Gastrocnemius medialis (tissue), 4 donors: ENCODE data around the gene HTR1D. TPM values are rescaled to one million over a fixed set of nuclear protein-coding genes. Genes with fewer than 3 reads are reported as not detected.

Experiments used
- ATAC-seq, 2 donors: fragments of 150-250 bp; one replicate each; pipeline ENCODE4 v1.9.1; 2016
- DNase-seq, 2 donors: peaks; one replicate each; pipeline ENCODE4 v3.0.0-alpha.2; 2019
- H3K27ac ChIP-seq, 4 donors: fragments of 200-600 bp; sonication (generic); 1 replicate in 1 of 4; 2 replicates in 3 of 4; pipeline ENCODE4 v1.5.1; 2016 to 2018; ENCODE audit warnings: mild to moderate bottlenecking in 2 of 4, moderate library complexity in 1 of 4
- H3K27me3 ChIP-seq, 3 donors: fragments of 200-600 bp; sonication (generic) in 2 of 3; 1 replicate in 1 of 3; 2 replicates in 2 of 3; pipeline versions ENCODE4 v1.5.1 to v1.6.0; 2016 to 2019; ENCODE audit warnings: mild to moderate bottlenecking in 1 of 3, moderate library complexity in 1 of 3
- H3K36me3 ChIP-seq, 2 donors: fragments of 200-600 bp; sonication (generic) in 1 of 2; one replicate each; pipeline ENCODE4 v1.5.1; 2017 to 2018
- H3K4me1 ChIP-seq, 2 donors: fragments of 200-600 bp; sonication (generic) in 1 of 2; one replicate each; pipeline ENCODE4 v1.5.1; 2016 to 2017; ENCODE audit warnings: mild to moderate bottlenecking in 2 of 2
- H3K4me3 ChIP-seq, 4 donors: fragments of 200-600 bp; sonication (generic) in 3 of 4; 1 replicate in 1 of 4; 2 replicates in 3 of 4; pipeline ENCODE4 v1.5.1; 2016 to 2019; ENCODE audit warnings: mild to moderate bottlenecking in 2 of 4
- H3K9me3 ChIP-seq, 3 donors: fragments of 200-600 bp; sonication (generic) in 2 of 3; 1 replicate in 1 of 3; 2 replicates in 2 of 3; pipeline ENCODE4 v1.5.1; 2016 to 2019
- POLR2A ChIP-seq, 2 donors: fragments of 450-650 bp; IDR thresholded peaks; one replicate each; pipeline ENCODE4 v1.6.1; 2017; ENCODE audit warnings: antibody characterized with exemption in 2 of 2, mild to moderate bottlenecking in 2 of 2, moderate library complexity in 2 of 2
- in situ Hi-C, 4 donors: fragments of 200-750 bp; cut with MboI; loops; one replicate each; pipeline versions ENCODE4 v1.15.0 to v1.8.0; 2017; ENCODE audit warnings: low sequenced_read_pairs in 4 of 4
- intact Hi-C: fragments of 100-400 bp; cut with DNase I; formaldehyde crosslinking; loops from one replicate; pipeline ENCODE4 v1.15.1; 2023; ENCODE audit warnings: low total_unique reads
- total RNA-seq, 4 donors: library from RNA; depleted of rRNA; stranded (reverse); fragments of >200 nt; gene quantifications; one replicate each; pipeline versions ENCODE4 v1.1.0 to v1.2.3, GENCODE V29; 2016
- TF ChIP-seq, protein P1 (sequence below), 5 experiments: fragments of 450-650 bp in 3 of 5; fragments of 200-600 bp in 2 of 5; sonication (generic) in 2 of 5; IDR thresholded peaks in 4 of 5; conservative IDR thresholded peaks in 1 of 5; 1 replicate in 4 of 5; 2 replicates in 1 of 5; pipeline ENCODE4 v1.5.1; 2016 to 2019; ENCODE audit warnings: antibody characterized with exemption in 5 of 5, mild to moderate bottlenecking in 3 of 5, moderate library complexity in 3 of 5

The HTR1D gene
- total RNA-seq, 4 donors from 2014 or later, result not detected

DNA sequence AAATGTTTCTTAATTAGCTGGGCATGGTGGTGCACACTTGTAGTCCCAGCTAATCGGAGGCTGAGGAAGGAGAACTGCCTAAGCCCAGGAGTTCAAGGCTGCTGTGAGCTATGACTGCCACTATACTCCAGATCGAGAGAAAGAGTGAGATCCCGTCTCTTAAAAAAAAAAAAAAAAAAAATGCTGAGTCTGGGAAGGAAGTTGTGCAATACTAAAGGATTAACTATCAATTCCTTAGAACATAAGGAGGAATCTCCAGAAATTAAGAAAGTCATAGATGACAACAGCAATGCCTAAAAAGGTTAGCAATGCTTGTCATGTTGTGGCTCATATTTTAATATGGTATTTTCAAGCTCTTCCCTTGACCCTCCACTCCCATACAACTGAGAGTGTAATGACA lies 53.9 kb downstream of the HTR1D start:
- intact Hi-C loops (no loop called here), in situ Hi-C loops (no loop called here)
- no peak for ATAC-seq
- Histone ChIP-seq H3K27ac (no peak overlapping the region), H3K4me3 (no peak overlapping the region), H3K27me3 (no peaks in the 10 kb centered on the region), H3K9me3 (no peaks in the 10 kb centered on the region), H3K36me3 (no peaks in the 10 kb centered on the region), H3K4me1 (peaks cover 7 to 8% of the 10 kb centered on the region in 2 donors)
- DNase-seq, result no peak
- TF ChIP-seq, protein P1, sequence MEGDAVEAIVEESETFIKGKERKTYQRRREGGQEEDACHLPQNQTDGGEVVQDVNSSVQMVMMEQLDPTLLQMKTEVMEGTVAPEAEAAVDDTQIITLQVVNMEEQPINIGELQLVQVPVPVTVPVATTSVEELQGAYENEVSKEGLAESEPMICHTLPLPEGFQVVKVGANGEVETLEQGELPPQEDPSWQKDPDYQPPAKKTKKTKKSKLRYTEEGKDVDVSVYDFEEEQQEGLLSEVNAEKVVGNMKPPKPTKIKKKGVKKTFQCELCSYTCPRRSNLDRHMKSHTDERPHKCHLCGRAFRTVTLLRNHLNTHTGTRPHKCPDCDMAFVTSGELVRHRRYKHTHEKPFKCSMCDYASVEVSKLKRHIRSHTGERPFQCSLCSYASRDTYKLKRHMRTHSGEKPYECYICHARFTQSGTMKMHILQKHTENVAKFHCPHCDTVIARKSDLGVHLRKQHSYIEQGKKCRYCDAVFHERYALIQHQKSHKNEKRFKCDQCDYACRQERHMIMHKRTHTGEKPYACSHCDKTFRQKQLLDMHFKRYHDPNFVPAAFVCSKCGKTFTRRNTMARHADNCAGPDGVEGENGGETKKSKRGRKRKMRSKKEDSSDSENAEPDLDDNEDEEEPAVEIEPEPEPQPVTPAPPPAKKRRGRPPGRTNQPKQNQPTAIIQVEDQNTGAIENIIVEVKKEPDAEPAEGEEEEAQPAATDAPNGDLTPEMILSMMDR (IDR thresholded peaks at IDR 0.05 in 4 of 5, conservative IDR thresholded peaks at IDR 0.05 in 1 of 5), result no peak
- no peak for TF ChIP-seq POLR2A (IDR thresholded peaks at IDR 0.05)

DNA sequence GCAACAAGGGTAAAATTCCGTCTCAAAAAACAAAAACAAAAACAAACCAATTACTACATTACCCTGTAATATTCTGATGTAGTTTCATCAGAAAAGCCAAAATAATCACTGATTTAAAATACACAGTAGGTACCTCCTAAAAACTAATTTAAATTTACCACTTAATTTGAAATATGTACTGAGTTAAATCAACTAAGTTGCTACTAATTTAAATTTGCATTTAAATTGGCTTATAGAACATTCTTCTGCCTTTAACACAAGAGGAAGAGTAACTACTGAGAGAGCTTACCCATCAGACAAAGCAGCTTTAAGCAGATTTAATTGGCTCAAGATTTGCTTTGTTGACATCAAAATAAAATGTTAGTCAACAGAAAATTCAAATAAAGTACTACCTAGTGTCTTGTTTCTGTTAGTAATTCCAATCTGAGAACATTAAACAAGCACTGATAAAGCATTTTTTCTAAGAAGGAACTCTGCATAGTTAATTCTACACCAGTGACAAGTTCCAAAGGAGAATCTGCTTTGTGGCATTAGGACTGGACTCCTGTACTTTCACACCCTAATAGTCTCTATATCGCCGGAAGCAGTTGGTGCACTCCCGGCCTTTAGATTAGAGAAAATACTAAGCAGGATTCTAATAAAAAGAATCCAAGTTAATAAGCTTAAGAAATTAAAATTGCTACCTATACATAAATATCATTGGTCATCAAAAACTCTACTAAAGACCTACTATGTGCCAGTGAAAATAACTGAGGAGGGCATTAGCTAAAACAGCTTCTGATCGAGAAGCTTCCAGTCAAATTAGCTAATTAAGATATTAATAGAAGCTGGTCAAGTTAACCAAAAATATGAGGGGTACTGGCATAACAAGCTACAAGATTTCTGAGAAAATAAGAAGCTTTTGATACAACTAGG lies 57.1 kb downstream of the HTR1D start:
- no peak for ATAC-seq
- no peak for DNase-seq
- no peaks in the 10 kb centered on the region for H3K4me1 ChIP-seq
- no peak for TF ChIP-seq POLR2A (IDR thresholded peaks at IDR 0.05)
- TF ChIP-seq, protein P1 (IDR thresholded peaks at IDR 0.05 in 4 of 5, conservative IDR thresholded peaks at IDR 0.05 in 1 of 5), result no peak
- in situ Hi-C loops (no loop called here), intact Hi-C loops (no loop called here)
- no peaks in the 10 kb centered on the region for H3K36me3 ChIP-seq
- no peaks in the 10 kb centered on the region for H3K9me3 ChIP-seq
- no peak overlapping the region for H3K27ac ChIP-seq
- no peaks in the 10 kb centered on the region for H3K27me3 ChIP-seq
- no peak overlapping the region for H3K4me3 ChIP-seq

DNA sequence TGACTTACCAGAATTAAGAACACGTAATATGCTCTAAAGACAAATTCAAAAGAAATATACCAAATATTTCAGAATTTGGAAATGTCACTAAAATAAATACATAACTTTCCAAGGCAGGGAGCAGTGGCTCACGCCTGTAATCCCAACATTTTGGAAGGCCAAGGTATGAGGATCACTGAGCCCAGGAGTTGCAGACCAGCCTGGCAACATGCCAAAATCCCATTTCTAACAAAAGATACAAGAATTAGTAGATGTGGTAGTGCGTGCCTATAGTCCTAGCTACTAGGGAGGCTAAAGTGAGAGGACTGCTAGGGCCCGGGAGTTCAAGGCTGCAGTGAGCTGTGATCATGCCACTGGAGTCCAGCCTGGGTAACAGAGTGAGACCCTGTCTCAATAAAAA lies 60.4 kb downstream of the HTR1D start:
- TF ChIP-seq, protein P1 (IDR thresholded peaks at IDR 0.05 in 4 of 5, conservative IDR thresholded peaks at IDR 0.05 in 1 of 5), result no peak
- TF ChIP-seq POLR2A (IDR thresholded peaks at IDR 0.05), result no peak
- intact Hi-C loops (no loop called here), in situ Hi-C loops (no loop called here)
- DNase-seq, result no peak
- H3K9me3 ChIP-seq, result no peaks in the 10 kb centered on the region
- H3K4me1 ChIP-seq, result no peaks in the 10 kb centered on the region
- no peaks in the 10 kb centered on the region for H3K36me3 ChIP-seq
- no peak overlapping the region for H3K27ac ChIP-seq
- no peak for ATAC-seq
- H3K27me3 ChIP-seq, result no peaks in the 10 kb centered on the region
- H3K4me3 ChIP-seq, result no peak overlapping the region

DNA sequence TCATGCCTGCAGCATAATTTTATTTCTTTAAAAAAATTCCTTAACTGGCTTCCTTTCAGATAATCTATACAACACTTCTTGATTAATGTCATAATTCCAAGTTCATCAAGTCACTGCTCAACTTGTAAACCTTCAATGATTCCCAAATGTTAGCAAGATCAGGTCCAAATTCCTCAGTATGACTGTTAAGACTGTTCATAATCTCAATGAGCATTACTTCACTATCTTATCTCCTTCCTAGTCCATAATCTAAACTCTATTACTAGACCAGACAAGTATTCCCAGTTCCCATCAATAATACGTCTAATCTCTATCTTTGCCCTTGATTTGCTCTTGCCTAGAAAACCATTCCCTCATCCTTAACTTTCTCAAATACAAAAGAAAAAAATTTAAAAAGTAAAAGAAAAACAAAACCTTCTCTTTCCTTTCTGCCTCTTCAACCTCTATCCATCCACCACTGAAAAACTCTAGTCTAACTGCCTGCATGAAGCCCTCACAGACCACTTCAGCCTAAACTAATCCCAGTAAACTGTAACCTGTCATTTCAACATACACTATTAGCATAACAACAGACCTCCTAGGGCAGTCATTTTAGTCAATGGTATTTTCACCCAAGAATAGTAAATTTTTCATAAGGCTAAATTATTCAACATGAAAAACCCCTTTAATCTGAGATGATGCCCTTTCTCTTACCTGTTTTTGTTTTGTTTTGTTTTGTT lies 64.2 kb downstream of the HTR1D start:
- no peaks in the 10 kb centered on the region for H3K36me3 ChIP-seq
- ATAC-seq (no peak), DNase-seq (no peak)
- in situ Hi-C loops (no loop called here), intact Hi-C loops (no loop called here)
- H3K4me3 ChIP-seq, result no peak overlapping the region
- H3K27me3 ChIP-seq, result no peaks in the 10 kb centered on the region
- H3K9me3 ChIP-seq, result no peaks in the 10 kb centered on the region
- peaks cover 0 to 5% of the 10 kb centered on the region in 2 donors for H3K4me1 ChIP-seq
- TF ChIP-seq, protein P1 (IDR thresholded peaks at IDR 0.05 in 4 of 5, conservative IDR thresholded peaks at IDR 0.05 in 1 of 5), result no peak
- no peak for TF ChIP-seq POLR2A (IDR thresholded peaks at IDR 0.05)
- no peak overlapping the region for H3K27ac ChIP-seq
